ENCODE results near the gene MAB21L4.

The MAB21L4 gene

DNA sequence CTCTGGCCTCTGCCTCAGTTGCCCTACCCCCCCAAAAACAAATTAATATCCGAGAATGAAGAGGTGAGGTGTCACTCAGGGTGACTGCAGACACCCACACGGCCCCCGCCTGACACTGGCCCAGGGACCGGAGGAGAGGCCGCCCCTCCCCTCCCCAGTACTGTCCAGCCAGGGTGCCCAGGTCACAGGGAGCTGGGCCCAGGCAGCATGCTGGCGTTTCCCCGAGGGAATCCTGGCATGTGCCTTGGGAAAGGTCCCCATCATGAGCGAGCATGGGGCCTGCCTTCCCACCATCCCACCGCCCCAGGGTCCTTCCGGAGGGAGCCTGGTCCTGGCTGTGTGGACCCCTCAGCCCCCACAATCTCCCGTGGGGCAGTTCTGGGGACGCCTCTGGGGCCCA, 3.0 kb downstream of the MAB21L4 start:
- no peak for DNase-seq

- DNase-seq, result no peak
Observed at GRCh38 chr2:240892356-240892755, 3.6 kb downstream of the MAB21L4 start.

GRCh38 chr2:240891492-240892340, 4.2 kb downstream of the MAB21L4 start:
- no peak for DNase-seq

- DNase-seq, result no peak
Observed at GRCh38 chr2:240890691-240891090, 5.3 kb downstream of the MAB21L4 start.

- DNase-seq, result no peak
Observed at GRCh38 chr2:240889601-240890560, 6.1 kb downstream of the MAB21L4 start.

DNA sequence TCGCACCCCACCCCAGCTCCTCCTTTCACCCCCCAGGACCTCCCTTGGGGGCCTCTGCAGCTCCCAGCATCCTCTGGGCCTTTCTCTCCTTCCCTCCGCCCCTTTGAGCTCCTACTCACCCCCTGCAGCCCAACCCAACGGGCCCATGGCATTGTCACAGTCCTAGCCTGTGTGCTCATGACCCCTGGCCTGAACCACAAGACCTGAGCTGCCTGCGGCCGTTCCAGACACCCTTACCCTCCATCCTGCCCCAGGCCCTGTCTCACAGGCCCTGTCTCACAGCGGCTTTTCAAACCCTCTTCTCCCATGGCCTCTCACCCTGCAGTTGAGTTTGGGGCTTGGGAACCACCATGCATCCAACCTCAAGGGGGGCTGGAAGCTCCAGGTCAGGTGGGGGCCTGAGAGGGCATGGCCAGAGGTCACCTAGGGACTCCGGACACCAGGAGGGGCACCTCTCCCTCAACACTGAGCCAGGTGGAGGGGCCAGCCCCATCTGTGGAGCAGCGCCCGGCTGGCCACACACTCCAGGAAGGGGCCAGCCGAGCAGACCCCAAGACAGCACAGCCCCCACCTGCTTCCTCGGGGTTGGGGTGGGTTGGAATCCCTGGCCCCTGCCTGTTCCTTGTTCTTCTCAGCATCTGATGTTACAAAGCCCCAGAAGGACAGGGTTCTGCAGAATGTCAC, 6.9 kb downstream of the MAB21L4 start:
- no peak for DNase-seq

DNA sequence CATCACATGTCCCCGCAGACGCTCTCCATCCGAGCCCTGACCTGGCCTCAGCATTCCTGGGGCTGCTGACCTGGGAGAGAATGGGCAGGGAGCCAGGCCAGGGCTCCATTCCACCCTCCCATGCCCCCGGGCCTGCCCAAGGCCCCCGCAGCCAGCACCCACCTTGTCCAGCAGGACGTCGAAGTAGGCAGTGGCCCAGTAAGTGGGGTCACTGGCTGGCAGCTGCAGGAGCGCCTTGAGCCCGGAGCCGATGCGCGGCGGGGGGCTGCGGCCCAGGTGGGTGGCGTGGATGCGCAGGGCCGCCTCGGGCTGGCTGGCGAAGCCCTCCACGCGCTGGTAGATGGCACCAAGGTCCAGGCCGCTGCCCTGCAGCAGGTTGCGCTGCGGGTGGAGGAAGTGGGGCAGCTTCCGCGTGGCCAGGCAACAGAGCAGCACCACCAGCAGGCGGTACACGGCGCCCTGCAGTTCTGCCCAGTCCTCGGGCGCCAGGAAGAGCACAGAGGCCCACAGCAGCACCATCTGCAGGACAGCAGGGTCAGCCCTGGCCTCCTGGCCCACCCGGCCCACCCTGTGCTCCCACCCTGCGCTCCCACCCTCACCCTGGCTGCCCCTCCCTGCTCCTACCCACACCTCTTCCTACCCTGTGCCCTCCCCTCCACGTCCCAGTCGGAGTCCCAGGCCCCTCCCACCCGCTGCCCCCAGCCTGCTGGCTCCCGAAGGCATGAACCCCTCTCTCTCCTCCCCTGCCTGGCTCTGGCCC, 7.6 kb downstream of the MAB21L4 start:
- DNase-seq, result no peak

- DNase-seq, result no peak
Observed at GRCh38 chr2:240887631-240888030, 8.3 kb downstream of the MAB21L4 start.

GRCh38 chr2:240886678-240887609, 9.0 kb downstream of the MAB21L4 start:
- DNase-seq, result peak in 1 of 2 experiments; percentile 57

- no peak for DNase-seq
Observed at GRCh38 chr2:240886023-240886565, 9.9 kb downstream of the MAB21L4 start.

DNA sequence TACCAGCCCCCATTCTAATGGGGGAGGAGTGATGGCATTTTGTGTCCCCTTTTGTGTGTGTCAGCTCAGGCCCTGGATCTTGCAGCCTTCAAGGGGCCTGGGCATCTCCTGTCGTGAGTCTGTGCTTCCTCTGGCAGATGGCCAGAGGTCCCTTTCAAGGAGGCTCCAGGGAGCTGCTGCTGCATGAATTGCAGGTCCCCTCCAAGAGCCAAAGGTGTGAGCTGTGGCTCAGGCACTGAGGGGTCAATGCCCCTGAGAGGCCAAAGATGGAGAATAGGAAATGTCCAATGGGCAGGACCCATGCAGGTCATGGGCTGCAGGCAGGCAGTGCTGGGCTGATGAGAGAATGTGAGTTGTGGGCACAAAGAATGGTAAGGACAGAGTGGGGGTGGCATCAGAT, 10.4 kb downstream of the MAB21L4 start:
- no peak for DNase-seq

- DNase-seq, result no peak
Observed at GRCh38 chr2:240884745-240885144, 11.2 kb downstream of the MAB21L4 start.

DNA sequence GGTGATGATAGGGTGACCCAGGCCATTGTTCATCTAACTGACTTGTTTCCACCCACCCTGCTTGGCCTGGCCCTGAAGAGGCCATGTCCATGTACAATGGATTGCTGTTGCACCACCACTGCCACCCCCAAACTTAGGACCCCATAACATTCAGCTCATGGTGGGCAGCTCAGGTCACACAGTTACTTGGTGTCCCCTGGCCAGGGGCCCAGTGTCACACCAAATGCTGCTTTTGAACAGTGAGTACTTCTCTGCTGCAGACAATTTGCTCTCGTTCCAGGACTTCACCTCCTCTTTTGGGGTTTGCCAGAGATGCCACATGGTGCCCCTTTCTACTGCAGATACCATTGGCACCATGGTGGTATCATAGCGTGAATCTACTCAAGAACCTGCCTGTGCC, 11.7 kb downstream of the MAB21L4 start:
- DNase-seq, result no peak

GRCh38 chr2:240881913-240882312, 14.0 kb downstream of the MAB21L4 start:
- DNase-seq, result peak; percentile 67 to 91

DNA sequence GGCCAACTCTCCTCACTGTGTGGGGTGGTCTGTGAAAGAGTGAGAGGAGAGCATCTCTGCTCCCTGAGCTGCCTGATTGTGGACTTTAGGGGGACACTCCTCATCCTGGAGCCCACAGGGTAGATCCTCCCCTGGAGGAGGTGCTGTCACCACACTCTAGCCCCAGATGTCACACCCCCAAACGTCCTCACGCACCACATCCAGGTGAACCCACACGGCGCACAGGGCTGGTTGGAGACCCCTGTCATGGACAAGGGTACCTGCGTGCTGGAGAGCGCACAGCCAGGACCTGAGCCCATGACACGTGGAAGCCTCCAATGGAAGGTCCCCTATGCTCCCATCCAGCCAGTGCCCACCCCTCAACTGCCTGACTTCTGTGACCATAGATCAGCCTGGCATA, 16.9 kb downstream of the MAB21L4 start:
- DNase-seq, result no peak

DNA sequence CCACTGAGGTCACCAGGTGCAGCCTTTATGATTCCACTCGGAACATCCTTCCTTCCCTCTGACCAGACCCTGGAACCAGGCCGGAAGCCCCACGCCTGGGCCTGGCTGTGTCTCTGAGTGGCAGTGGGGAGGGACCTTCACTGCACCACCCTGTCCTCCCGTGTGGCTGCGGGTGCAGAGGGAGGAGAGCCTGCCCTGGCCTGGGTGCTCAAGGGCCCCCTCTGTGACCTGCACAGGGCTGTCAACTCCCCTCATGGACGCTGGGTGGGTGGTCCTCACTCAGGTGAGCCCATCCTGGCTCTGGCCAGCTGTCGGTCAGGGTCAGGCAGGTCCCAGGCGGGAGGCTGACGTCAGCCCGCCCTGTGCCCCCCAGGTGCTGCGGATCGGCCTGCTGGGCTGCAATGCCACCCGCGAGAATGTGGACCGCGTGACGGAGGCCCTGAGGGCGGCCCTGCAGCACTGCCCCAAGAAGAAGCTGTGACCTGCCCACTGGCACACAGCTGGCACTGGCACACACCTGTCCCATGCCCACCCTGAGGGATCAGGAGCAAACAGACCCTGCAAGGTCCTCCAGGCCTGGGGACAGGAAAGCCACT, 17.5 kb downstream of the MAB21L4 start:
- no peak for DNase-seq

DNA sequence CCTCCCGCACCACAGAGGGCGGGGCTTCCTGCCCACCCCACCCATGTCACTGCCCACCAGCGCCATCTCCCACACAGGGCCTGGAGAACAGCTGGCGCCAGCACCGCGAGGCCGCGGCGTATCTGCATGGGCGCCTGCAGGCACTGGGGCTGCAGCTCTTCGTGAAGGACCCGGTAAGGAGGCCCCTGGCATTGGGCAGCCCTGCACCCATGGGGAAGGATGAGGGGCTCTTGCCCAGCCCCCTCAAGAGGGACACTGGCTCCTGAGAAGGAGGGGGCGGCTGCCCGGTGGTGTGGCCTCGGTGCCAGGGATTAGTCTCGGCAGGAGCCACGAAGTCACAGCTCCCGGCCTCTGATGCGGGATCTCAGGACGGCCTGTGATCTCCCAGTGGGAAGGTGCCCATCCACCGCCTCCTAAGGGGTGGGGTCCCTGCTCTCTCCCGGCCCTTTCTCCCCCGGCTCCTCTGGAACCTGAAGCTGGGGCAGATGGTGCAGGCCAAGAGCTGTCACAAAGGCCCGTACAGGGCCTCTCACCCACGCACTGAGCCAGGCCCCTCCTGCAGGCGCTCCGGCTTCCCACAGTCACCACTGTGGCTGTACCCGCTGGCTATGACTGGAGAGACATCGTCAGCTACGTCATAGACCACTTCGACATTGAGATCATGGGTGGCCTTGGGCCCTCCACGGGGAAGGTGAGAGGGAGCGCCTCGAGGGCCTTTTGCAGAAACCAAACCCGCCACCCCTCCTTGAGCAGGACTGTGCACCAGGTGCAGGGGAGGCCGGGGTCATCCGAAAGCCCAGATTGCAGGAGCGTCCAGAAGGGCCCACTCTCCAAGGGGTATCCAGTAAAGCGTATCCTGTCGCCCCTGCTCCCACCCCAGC, 18.3 kb downstream of the MAB21L4 start:
- DNase-seq, result no peak

- DNase-seq, result no peak
Observed at GRCh38 chr2:240876475-240877251, 19.3 kb downstream of the MAB21L4 start.

- DNase-seq, result no peak
Observed at GRCh38 chr2:240876035-240876474, 19.9 kb downstream of the MAB21L4 start.

All from NCI-H2081 (cell line).